Spinal cord (tissue), 10 donors: ENCODE measurements around the gene RTN4RL1. TPM values are rescaled to one million over a fixed set of nuclear protein-coding genes. Genes with fewer than 3 reads are reported as not detected.
A peak's percentile ranks its signal among the peaks of the same experiment; 100 is the strongest.

ENCODE experiments used
- DNase-seq, 6 donors: peaks; one replicate each; pipeline versions ENCODE4 v3.0.0 to v3.0.0-alpha.2; 2013 to 2015; ENCODE audit warnings: low spot score in 6 of 6, low read depth in 4 of 6
- H3K27ac ChIP-seq: one replicate; pipeline ENCODE4 v1.5.1; 2013; ENCODE audit warnings: low read depth, low read length, control low read depth
- H3K27me3 ChIP-seq: one replicate; pipeline ENCODE4 v1.6.1; 2013; ENCODE audit warnings: low read length; ENCODE audit not compliant: control insufficient read depth, insufficient read depth
- H3K36me3 ChIP-seq: one replicate; pipeline ENCODE4 v1.6.1; 2013; ENCODE audit warnings: low read length; ENCODE audit not compliant: control insufficient read depth, insufficient read depth
- H3K4me1 ChIP-seq: one replicate; pipeline ENCODE4 v1.6.1; 2013; ENCODE audit warnings: low read length; ENCODE audit not compliant: control insufficient read depth, insufficient read depth
- H3K4me3 ChIP-seq: one replicate; pipeline ENCODE4 v1.5.1; 2013; ENCODE audit warnings: low read depth, low read length, control low read depth
- H3K9me3 ChIP-seq: one replicate; pipeline ENCODE4 v1.6.1; 2013; ENCODE audit warnings: low read length; ENCODE audit not compliant: control insufficient read depth, insufficient read depth
- WGBS: methylation state at CpG from one replicate; pipeline ENCODE4 v1.1.5; 2013; ENCODE audit warnings: missing lambda C conversion rate; ENCODE audit not compliant: insufficient coverage; 5-methylcytosine and 5-hydroxymethylcytosine counted together
- polyA plus RNA-seq, 2 donors: library from polyadenylated mRNA; unstranded; fragments of 120-200 nt; gene quantifications; one replicate each; pipeline ENCODE4 v1.2.1, GENCODE V29; 2013; ENCODE audit not compliant: insufficient read length in 2 of 2
- total RNA-seq, 2 donors: library from RNA; depleted of rRNA in 1 of 2; stranded (reverse); fragments of 120-200 nt in 1 of 2; fragments of >200 nt in 1 of 2; gene quantifications; one replicate each; pipeline versions ENCODE4 v1.2.3 to v1.2.4, GENCODE V29; 2013 to 2014
- donor health status: healthy.

Gene RTN4RL1
- total and polyA plus RNA-seq, 4 donors, result 5.6 to 11.6 (median 9.7) TPM

DNA sequence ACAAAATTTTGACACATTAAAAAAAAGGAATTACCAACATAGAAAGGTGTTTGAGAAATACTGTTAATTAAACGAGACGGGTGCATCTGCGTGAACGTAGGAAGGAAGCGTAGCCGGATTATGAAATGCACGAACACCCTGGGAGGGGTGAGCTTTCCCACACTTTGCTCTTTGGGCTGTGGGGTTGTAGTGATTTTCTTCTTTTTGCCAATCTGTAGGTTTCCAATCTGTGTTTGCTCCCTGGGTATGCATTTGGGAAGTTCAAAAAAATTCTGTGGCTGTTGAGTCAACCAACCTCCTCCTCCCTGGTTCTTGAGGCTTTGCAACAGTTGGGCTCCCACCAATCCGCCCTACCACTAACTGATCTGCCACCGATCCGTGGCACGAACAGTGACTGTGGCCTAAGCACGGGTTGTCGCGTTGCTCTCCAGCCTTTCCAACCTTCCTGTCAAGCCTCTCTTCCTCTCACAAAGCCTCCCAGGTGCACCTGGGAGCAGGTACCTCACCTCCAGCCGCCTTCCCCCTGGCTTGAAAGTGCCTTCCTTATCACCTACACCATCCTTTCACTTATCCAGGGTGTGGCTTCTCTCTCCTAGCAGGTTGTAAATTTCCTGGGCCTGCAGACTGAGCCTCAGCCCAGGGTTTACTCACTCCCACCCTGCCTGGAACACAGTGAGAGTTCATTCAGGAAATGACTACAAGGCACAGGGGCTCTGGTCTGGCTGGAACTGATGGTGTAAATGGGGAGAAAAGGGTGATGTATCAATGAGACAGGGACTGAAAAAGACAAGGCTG lies 16.6 kb downstream of the RTN4RL1 start:
- Histone ChIP-seq H3K36me3 (peaks cover 8% of the 10 kb centered on the region), H3K27me3 (peaks cover 3% of the 10 kb centered on the region), H3K27ac (no peak overlapping the region), H3K4me3 (no peak overlapping the region), H3K4me1 (peaks cover 12% of the 10 kb centered on the region), H3K9me3 (no peaks in the 10 kb centered on the region)
- no peak for DNase-seq
- 91% methylated on average over 15 of the region's 15 CpGs for whole genome bisulfite sequencing

GRCh38 chr17:2004435-2004952 lies 20.6 kb downstream of the RTN4RL1 start:
- Histone ChIP-seq H3K27me3 (no peaks in the 10 kb centered on the region), H3K36me3 (peaks cover 15% of the 10 kb centered on the region), H3K4me3 (no peak overlapping the region), H3K4me1 (peaks cover 17% of the 10 kb centered on the region), H3K9me3 (no peaks in the 10 kb centered on the region), H3K27ac (no peak overlapping the region)
- 84% methylated on average over 8 of the region's 12 CpGs for WGBS
- DNase-seq, result no peak

GRCh38 chr17:2003525-2003924 lies 21.6 kb downstream of the RTN4RL1 start:
- Histone ChIP-seq H3K27ac (no peak overlapping the region), H3K4me1 (peaks cover 26% of the 10 kb centered on the region), H3K4me3 (no peak overlapping the region), H3K36me3 (peaks cover 15% of the 10 kb centered on the region), H3K27me3 (peaks cover 2% of the 10 kb centered on the region), H3K9me3 (no peaks in the 10 kb centered on the region)
- 91% methylated on average over 13 of the region's 13 CpGs for WGBS
- no peak for DNase-seq

- Histone ChIP-seq H3K4me1 (peaks cover 30% of the 10 kb centered on the region), H3K9me3 (no peaks in the 10 kb centered on the region), H3K4me3 (no peak overlapping the region), H3K27ac (no peak overlapping the region), H3K36me3 (peaks cover 15% of the 10 kb centered on the region), H3K27me3 (peaks cover 2% of the 10 kb centered on the region)
- no peak for DNase-seq
- WGBS, result 54% methylated on average over 11 of the region's 16 CpGs
Observed at GRCh38 chr17:2002767-2003329, 22.3 kb downstream of the RTN4RL1 start.

- Histone ChIP-seq H3K27me3 (peaks cover 6% of the 10 kb centered on the region), H3K9me3 (no peaks in the 10 kb centered on the region), H3K4me3 (no peak overlapping the region), H3K36me3 (peaks cover 15% of the 10 kb centered on the region), H3K27ac (peak overlapping the region; percentile 73), H3K4me1 (peaks cover 52% of the 10 kb centered on the region)
- peak in 2 of 6 donors; percentile 60 to 80 for DNase-seq
- 35% methylated on average over 10 of the region's 13 CpGs for WGBS
Observed at GRCh38 chr17:1999557-2000251, 25.4 kb downstream of the RTN4RL1 start.

DNA sequence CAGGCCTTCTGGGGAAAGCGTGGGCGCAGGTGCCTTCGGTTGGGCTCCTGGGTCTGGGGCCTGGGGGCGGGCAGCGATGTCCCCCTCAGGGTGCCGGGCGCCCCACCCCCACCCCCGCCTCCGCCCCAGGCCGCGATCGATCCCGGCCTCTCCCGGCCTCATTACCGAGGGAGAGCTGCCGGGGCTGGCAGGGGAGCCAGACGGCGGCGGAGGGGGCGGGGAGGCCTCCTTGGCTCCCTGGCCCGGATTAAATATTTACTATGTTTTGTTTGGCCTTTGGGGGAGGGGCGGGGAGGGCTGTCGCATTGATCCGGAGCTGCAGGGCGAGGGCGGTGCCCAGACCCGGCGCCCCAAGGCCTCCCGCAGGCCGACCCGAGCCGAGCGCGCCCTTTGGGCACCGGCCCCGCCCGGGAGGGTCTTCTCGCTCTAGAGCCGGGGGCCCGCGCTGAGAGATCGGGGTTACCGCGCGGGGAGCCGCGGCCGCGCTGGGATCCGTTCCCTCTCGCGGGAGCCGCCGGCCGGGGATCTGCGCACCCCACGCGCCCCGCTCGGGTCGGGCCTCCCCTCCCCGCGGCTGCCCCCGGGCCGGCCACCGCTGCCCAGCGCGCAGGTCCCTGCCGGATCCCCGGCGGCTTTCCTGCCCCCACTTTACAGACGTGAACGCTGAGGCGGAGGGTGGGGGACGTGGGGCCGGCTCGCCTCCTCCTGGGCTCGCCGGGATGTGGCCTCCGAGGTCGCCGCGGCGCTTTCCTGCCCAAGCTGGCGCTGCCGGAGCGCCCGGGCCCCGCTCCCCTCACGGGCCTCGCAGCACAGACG lies 27.0 kb downstream of the RTN4RL1 start:
- no peak for DNase-seq
- Histone ChIP-seq H3K9me3 (no peaks in the 10 kb centered on the region), H3K36me3 (peaks cover 13% of the 10 kb centered on the region), H3K27me3 (peaks cover 6% of the 10 kb centered on the region), H3K4me1 (peaks cover 55% of the 10 kb centered on the region), H3K27ac (no peak overlapping the region), H3K4me3 (no peak overlapping the region)
- 4% methylated on average over 85 of the region's 92 CpGs for WGBS

DNA sequence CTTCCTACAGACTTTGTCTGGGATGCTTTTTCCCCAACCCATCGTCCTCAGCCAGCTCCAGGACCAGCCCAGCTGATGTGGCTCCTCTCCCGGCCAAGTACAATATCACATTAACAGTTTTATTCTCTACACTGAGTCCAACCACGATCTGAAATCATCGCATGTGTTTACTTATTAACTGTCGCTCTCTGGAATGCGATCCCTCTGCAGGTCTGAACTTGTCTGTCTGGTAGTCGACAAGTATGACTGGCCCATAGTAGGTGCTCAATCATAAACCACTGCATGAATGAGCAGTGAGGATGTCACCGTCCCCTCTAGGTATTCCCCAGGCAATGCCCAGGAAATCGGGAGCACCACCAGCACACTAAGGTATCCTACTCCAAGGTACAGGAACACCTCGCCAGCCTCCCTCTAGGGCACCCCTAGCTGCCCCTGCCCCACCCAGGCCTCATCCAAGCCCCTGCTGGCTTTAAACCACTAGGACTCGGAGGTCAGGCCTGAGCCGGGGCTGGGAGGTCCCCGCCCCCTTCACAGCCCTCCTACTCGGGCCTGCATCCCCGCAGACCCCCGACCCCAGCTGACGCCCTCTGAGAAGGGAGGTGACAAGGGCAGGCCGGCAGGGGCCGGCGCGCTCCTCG lies 27.7 kb downstream of the RTN4RL1 start:
- no peak overlapping the region for H3K27ac ChIP-seq
- peaks cover 50% of the 10 kb centered on the region for H3K4me1 ChIP-seq
- 44% methylated on average over 19 of the region's 22 CpGs for WGBS
- DNase-seq, result no peak
- no peak overlapping the region for H3K4me3 ChIP-seq
- H3K27me3 ChIP-seq, result peaks cover 6% of the 10 kb centered on the region
- no peaks in the 10 kb centered on the region for H3K9me3 ChIP-seq
- H3K36me3 ChIP-seq, result peaks cover 7% of the 10 kb centered on the region

DNA sequence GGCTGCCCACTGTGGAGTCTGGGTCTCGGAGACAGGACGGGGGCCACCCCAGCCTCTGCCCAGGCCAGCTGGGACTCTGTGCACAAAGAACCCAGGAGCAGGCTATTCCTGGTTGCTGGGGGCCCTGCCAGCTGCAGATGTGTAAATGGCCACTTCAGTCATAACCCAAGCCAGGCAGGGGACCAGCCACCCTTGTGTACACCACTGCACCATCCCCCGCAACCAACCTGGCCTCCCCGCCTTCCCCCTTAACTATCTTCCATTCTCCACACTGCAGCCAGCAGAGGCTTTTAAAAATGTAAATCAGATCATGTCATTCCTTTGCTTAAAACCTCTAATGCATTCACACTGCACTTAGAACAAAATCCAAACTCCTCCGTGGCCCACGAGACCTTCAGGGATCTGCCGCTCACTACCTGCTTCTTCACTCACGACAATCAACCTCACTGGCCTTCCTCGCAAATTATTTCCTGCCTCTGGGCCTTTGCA lies 28.3 kb downstream of the RTN4RL1 start:
- Histone ChIP-seq H3K27me3 (peaks cover 6% of the 10 kb centered on the region), H3K27ac (no peak overlapping the region), H3K4me3 (no peak overlapping the region), H3K36me3 (peaks cover 7% of the 10 kb centered on the region), H3K9me3 (no peaks in the 10 kb centered on the region), H3K4me1 (peaks cover 52% of the 10 kb centered on the region)
- DNase-seq, result no peak
- 71% methylated on average over 9 of the region's 9 CpGs for WGBS
